Peyer's patch (tissue), 4 donors: ENCODE data around the gene PCSK2.

ENCODE experiments used
- CTCF ChIP-seq, 6 experiments: fragments of 450-650 bp in 4 of 6; fragments of 200-600 bp in 2 of 6; sonication (generic) in 1 of 6; IDR thresholded peaks; one replicate each; pipeline ENCODE4 v1.5.1; 2017 to 2019; ENCODE audit warnings: antibody characterized with exemption in 6 of 6, mild to moderate bottlenecking in 3 of 6, moderate library complexity in 1 of 6
- POLR2A ChIP-seq, 2 donors: fragments of 450-650 bp; IDR thresholded peaks; one replicate each; pipeline ENCODE4 v1.5.1; 2017; ENCODE audit warnings: antibody characterized with exemption in 2 of 2, mild to moderate bottlenecking in 2 of 2, moderate library complexity in 2 of 2

- no peak for TF ChIP-seq CTCF (IDR thresholded peaks at IDR 0.05)
- TF ChIP-seq POLR2A (IDR thresholded peaks at IDR 0.05): no peak
Observed at GRCh38 chr20:17479063-17479657, 252.3 kb downstream of the PCSK2 start.
